CD4-positive, alpha-beta T cell (primary cell): Measurements from ENCODE around the gene QSER1. TPM values are rescaled to one million over a fixed set of nuclear protein-coding genes. Genes with fewer than 3 reads are reported as not detected.
"Not testable (repeated sequence)": the region's sequence is repeated elsewhere in the genome, so short reads cannot be mapped to it uniquely, and the experiment has no call there.

ENCODE experiments used
- ATAC-seq: fragments of 200-7000 bp; cut with Tn5 transposase; one replicate; pipeline ENCODE4 v1.10.0; 2022; ENCODE audit warnings: mild to moderate bottlenecking; ENCODE audit not compliant: poor library complexity
- CTCF ChIA-PET: fragments of 350-600 bp; sonication (Branson Sonifier 250); formaldehyde crosslinking; loops from one replicate; lab custom pipeline; 2021; ENCODE audit warnings: antibody characterized with exemption, inconsistent platforms; lab: Charles Lee
- POLR2A ChIA-PET: fragments of 350-600 bp; sonication (Branson Sonifier 250); formaldehyde crosslinking; loops from one replicate; lab custom pipeline; 2021; ENCODE audit warnings: antibody characterized with exemption, inconsistent platforms; lab: Charles Lee
- DNase-seq, 14 experiments: peaks; one replicate each; pipeline ENCODE4 v3.0.0-alpha.2; 2013 to 2020; ENCODE audit warnings: mixed read lengths in 2 of 14
- H3K27ac ChIP-seq, 2 donors: one replicate each; pipeline versions ENCODE4 v1.5.1 to v1.7.0; 2013; ENCODE audit warnings: low read length in 2 of 2, low read depth in 1 of 2, mild to moderate bottlenecking in 1 of 2
- H3K27me3 ChIP-seq, 2 experiments: 1 replicate in 1 of 2; 2 replicates in 1 of 2; pipeline versions ENCODE4 v1.6.1 to v1.7.0; 2013; ENCODE audit warnings: low read length in 2 of 2, control low read depth in 1 of 2, mild to moderate bottlenecking in 1 of 2, moderate library complexity in 1 of 2; ENCODE audit not compliant: insufficient read depth in 2 of 2, control insufficient read depth in 1 of 2
- H3K36me3 ChIP-seq: one replicate; pipeline ENCODE4 v1.6.1; 2013; ENCODE audit warnings: low read length, control low read depth; ENCODE audit not compliant: insufficient read depth
- H3K4me1 ChIP-seq: one replicate; pipeline ENCODE4 v1.6.1; 2013; ENCODE audit warnings: low read length, control low read depth; ENCODE audit not compliant: insufficient read depth
- H3K4me3 ChIP-seq: one replicate; pipeline ENCODE4 v1.5.1; 2013; ENCODE audit warnings: mild to moderate bottlenecking, low read length, moderate library complexity
- H3K9me3 ChIP-seq, 2 experiments: 1 replicate in 1 of 2; 2 replicates in 1 of 2; pipeline versions ENCODE4 v1.6.1 to v1.7.0; 2013; ENCODE audit warnings: low read length in 2 of 2, mild to moderate bottlenecking in 2 of 2, control low read depth in 1 of 2, moderate library complexity in 1 of 2; ENCODE audit not compliant: control insufficient read depth in 1 of 2, insufficient read depth in 1 of 2
- H3K27ac Mint-ChIP-seq: one replicate; pipeline ENCODE4 v1.8.0; 2020; ENCODE audit warnings: mixed read lengths
- H3K27me3 Mint-ChIP-seq: one replicate; pipeline ENCODE4 v1.8.0; 2021; ENCODE audit warnings: mixed read lengths
- H3K36me3 Mint-ChIP-seq: one replicate; pipeline ENCODE4 v1.8.0; 2021; ENCODE audit warnings: low read depth, mixed read lengths
- H3K4me1 Mint-ChIP-seq: one replicate; pipeline ENCODE4 v1.8.0; 2021; ENCODE audit warnings: low read depth, mixed read lengths
- H3K4me3 Mint-ChIP-seq: one replicate; pipeline ENCODE4 v1.8.0; 2020; ENCODE audit warnings: mild to moderate bottlenecking, mixed read lengths
- H3K9me3 Mint-ChIP-seq: one replicate; pipeline ENCODE4 v1.8.0; 2020; ENCODE audit warnings: mixed read lengths
- CTCF ChIP-seq: fragments of 200-600 bp; IDR thresholded peaks from one replicate; pipeline ENCODE4 v1.8.0; 2022; ENCODE audit warnings: antibody characterized with exemption, mild to moderate bottlenecking
- intact Hi-C, 2 experiments: fragments of 100-400 bp; cut with DNase I in 1 of 2; cut with micrococcal nuclease in 1 of 2; formaldehyde crosslinking; loops; one replicate each; pipeline versions ENCODE4 v1.15.1 to v1.9.0; 2023 to 2025; cut with DNase I, micrococcal nuclease
- total RNA-seq, 174 experiments: library from RNA in 2 of 174; stranded (reverse) in 2 of 174; gene quantifications; one replicate each; pipeline ENCODE4 v1.2.3 and lab custom pipeline; 2021 to 2026

The QSER1 gene
- total RNA-seq, 2 experiments from 2014 or later = 9.0 to 10.1 TPM

GRCh38 chr11:32963721-32964120, 71.1 kb downstream of the QSER1 start:
- no peaks in the 10 kb centered on the region for H3K27me3 ChIP-seq
- H3K4me1 Mint-ChIP-seq = no peaks in the 10 kb centered on the region
- no peaks in the 10 kb centered on the region for H3K9me3 ChIP-seq
- TF ChIP-seq CTCF = no peak
- H3K4me1 ChIP-seq = no peaks in the 10 kb centered on the region
- H3K36me3 Mint-ChIP-seq = peaks cover 38% of the 10 kb centered on the region
- intact Hi-C loops = loop anchor here (5.0 kb wide), 2 partner anchors 49 to 364 kb away; no protein-coding TSS in a partner anchor
- H3K27ac ChIP-seq = no peak overlapping the region
- H3K9me3 Mint-ChIP-seq = no peaks in the 10 kb centered on the region
- ATAC-seq (no peak), DNase-seq (no peak)
- no peaks in the 10 kb centered on the region for H3K27me3 Mint-ChIP-seq
- no peak overlapping the region for H3K27ac Mint-ChIP-seq
- ChIA-PET POLR2A (no interaction called here), CTCF (interaction anchor here (0.6 to 1.5 kb wide), 2 partner anchors 102 to 149 kb away, joined by 3 to 4 read pairs; no protein-coding TSS in a partner anchor)
- H3K4me3 Mint-ChIP-seq = no peak overlapping the region
- no peak overlapping the region for H3K4me3 ChIP-seq
- H3K36me3 ChIP-seq = peaks cover 7% of the 10 kb centered on the region

GRCh38 chr11:32968541-32968940, 75.9 kb downstream of the QSER1 start:
- H3K27me3 ChIP-seq = no peaks in the 10 kb centered on the region
- H3K27ac ChIP-seq = no peak overlapping the region
- no peaks in the 10 kb centered on the region for H3K27me3 Mint-ChIP-seq
- no peak overlapping the region for H3K27ac Mint-ChIP-seq
- DNase-seq = no peak
- H3K36me3 ChIP-seq = peaks cover 12% of the 10 kb centered on the region
- TF ChIP-seq CTCF = no peak
- no peaks in the 10 kb centered on the region for H3K9me3 Mint-ChIP-seq
- intact Hi-C loops = no loop called here
- ChIA-PET POLR2A (interaction anchor here (1.3 kb wide), 1 partner anchor 71 kb away, joined by 6 read pairs; the partner anchor contains the start of gene TCP11L1), CTCF (interaction anchor here (1.5 to 2.2 kb wide), 2 partner anchors 13 to 97 kb away, joined by 4 to 9 read pairs; no protein-coding TSS in a partner anchor)
- peaks cover 42% of the 10 kb centered on the region for H3K36me3 Mint-ChIP-seq
- H3K4me3 ChIP-seq = no peak overlapping the region
- H3K4me3 Mint-ChIP-seq = no peak overlapping the region
- H3K9me3 ChIP-seq = no peaks in the 10 kb centered on the region
- H3K4me1 Mint-ChIP-seq = no peaks in the 10 kb centered on the region
- no peak for ATAC-seq
- no peaks in the 10 kb centered on the region for H3K4me1 ChIP-seq

GRCh38 chr11:32972233-32972632, 79.6 kb downstream of the QSER1 start:
- CTCF ChIA-PET, ATAC-seq: not testable (repeated sequence)

GRCh38 chr11:32972781-32973180, 80.2 kb downstream of the QSER1 start:
- H3K4me3 ChIP-seq = no peak overlapping the region
- peaks cover 17% of the 10 kb centered on the region for H3K36me3 ChIP-seq
- no peak overlapping the region for H3K4me3 Mint-ChIP-seq
- H3K27ac Mint-ChIP-seq = no peak overlapping the region
- ChIA-PET CTCF (no interaction called here), POLR2A (no interaction called here)
- peaks cover 57% of the 10 kb centered on the region for H3K36me3 Mint-ChIP-seq
- no peaks in the 10 kb centered on the region for H3K4me1 Mint-ChIP-seq
- H3K4me1 ChIP-seq = no peaks in the 10 kb centered on the region
- H3K27me3 Mint-ChIP-seq = no peaks in the 10 kb centered on the region
- no peaks in the 10 kb centered on the region for H3K9me3 ChIP-seq
- intact Hi-C loops = no loop called here
- TF ChIP-seq CTCF = no peak
- no peaks in the 10 kb centered on the region for H3K27me3 ChIP-seq
- H3K9me3 Mint-ChIP-seq = no peaks in the 10 kb centered on the region
- ATAC-seq (no peak), DNase-seq (no peak)
- no peak overlapping the region for H3K27ac ChIP-seq

More at GRCh38 chr11:32972233-32972632, 79.6 kb downstream of the QSER1 start:
- H3K27ac ChIP-seq, POLR2A ChIA-PET, H3K4me1 Mint-ChIP-seq, DNase-seq, H3K27me3 Mint-ChIP-seq, H3K4me1 ChIP-seq, H3K9me3 Mint-ChIP-seq, H3K27me3 ChIP-seq, H3K9me3 ChIP-seq, intact Hi-C loops, H3K4me3 Mint-ChIP-seq, H3K4me3 ChIP-seq, H3K27ac Mint-ChIP-seq: not testable (repeated sequence)
- H3K36me3 ChIP-seq = peaks cover 17% of the 10 kb centered on the region
- peaks cover 56% of the 10 kb centered on the region for H3K36me3 Mint-ChIP-seq
